ENCODE results near the gene BECN2.

BECN2 gene

GRCh38 chr1:241998412-241998921, 40.9 kb downstream of the BECN2 start:
- Histone ChIP-seq H3K36me3 (replicated peaks; ENCODE audit: low read depth, low read length) (no peaks in the 10 kb centered on the region), H3K4me2 (ENCODE audit: low read length) (peak overlapping the region; percentile 73), H2AFZ (ENCODE audit: low read depth, low read length) (peak overlapping the region; percentile 84), H3K27me3 (ENCODE audit: low read depth, low read length) (no peaks in the 10 kb centered on the region), H3K4me1 (ENCODE audit: low read length) (no peaks in the 10 kb centered on the region), H3K4me3 (ENCODE audit: low read length) (peak overlapping the region; percentile 73), H3K9ac (ENCODE audit: low read length) (no peak overlapping the region), H4K20me1 (ENCODE audit: insufficient read depth, low read length) (no peaks in the 10 kb centered on the region), H3K79me2 (ENCODE audit: low read length) (no peaks in the 10 kb centered on the region), H3K27ac (ENCODE audit: low read length) (no peak overlapping the region), H3K9me3 (ENCODE audit: insufficient read depth, low read length) (no peaks in the 10 kb centered on the region)
- no peak for TF ChIP-seq EZH2phosphoT487 (IDR thresholded peaks at IDR 0.05; ENCODE audit: low read depth)
- TF ChIP-seq, protein P1, sequence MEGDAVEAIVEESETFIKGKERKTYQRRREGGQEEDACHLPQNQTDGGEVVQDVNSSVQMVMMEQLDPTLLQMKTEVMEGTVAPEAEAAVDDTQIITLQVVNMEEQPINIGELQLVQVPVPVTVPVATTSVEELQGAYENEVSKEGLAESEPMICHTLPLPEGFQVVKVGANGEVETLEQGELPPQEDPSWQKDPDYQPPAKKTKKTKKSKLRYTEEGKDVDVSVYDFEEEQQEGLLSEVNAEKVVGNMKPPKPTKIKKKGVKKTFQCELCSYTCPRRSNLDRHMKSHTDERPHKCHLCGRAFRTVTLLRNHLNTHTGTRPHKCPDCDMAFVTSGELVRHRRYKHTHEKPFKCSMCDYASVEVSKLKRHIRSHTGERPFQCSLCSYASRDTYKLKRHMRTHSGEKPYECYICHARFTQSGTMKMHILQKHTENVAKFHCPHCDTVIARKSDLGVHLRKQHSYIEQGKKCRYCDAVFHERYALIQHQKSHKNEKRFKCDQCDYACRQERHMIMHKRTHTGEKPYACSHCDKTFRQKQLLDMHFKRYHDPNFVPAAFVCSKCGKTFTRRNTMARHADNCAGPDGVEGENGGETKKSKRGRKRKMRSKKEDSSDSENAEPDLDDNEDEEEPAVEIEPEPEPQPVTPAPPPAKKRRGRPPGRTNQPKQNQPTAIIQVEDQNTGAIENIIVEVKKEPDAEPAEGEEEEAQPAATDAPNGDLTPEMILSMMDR (IDR thresholded peaks at IDR 0.05; ENCODE audit: low read depth, low read length), result peak; percentile 94

DNA sequence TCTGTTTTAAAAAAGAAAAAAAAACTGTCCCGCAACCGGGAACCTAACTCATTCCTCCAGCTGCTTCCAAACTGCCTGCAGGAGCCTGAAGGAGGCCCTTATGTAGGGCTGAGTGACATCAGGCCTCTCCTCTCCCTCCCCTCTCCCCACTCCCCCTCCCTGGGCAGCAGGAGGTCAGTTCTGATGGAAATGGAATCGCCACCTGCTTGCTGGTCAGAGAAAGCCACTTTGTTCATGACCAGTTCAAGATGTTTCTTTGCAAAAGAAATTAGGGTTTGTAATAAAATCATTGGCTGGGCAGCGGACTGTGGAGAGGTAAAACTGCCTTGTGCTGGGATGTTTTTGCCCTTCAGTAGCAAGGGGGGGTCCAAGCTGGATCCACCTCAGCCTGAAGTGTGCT, 41.5 kb downstream of the BECN2 start, which contains the start of gene MAP1LC3C:
Gene MAP1LC3C, minus strand, starts transcription at position 73 of the 400 bp plus-strand sequence. CDS start 90 bp downstream, outside the sequence.
- Histone ChIP-seq H3K9me3 (ENCODE audit: insufficient read depth, low read length) (no peaks in the 10 kb centered on the region), H3K27me3 (ENCODE audit: low read depth, low read length) (no peaks in the 10 kb centered on the region), H3K36me3 (replicated peaks; ENCODE audit: low read depth, low read length) (no peaks in the 10 kb centered on the region), H3K79me2 (ENCODE audit: low read length) (no peaks in the 10 kb centered on the region), H2AFZ (ENCODE audit: low read depth, low read length) (peak within 1 kb of the TSS; percentile 84), H3K4me1 (ENCODE audit: low read length) (no peaks in the 10 kb centered on the region), H3K4me2 (ENCODE audit: low read length) (peak within 1 kb of the TSS; percentile 73), H3K9ac (ENCODE audit: low read length) (no peak within 1 kb of the TSS), H3K27ac (ENCODE audit: low read length) (no peak within 1 kb of the TSS), H4K20me1 (ENCODE audit: insufficient read depth, low read length) (no peaks in the 10 kb centered on the region), H3K4me3 (ENCODE audit: low read length) (peak within 1 kb of the TSS; percentile 73)
- TF ChIP-seq EZH2phosphoT487 (IDR thresholded peaks at IDR 0.05; ENCODE audit: low read depth), result no peak
- TF ChIP-seq, protein P1 (IDR thresholded peaks at IDR 0.05; ENCODE audit: low read depth, low read length), result no peak

- no peak overlapping the region for H3K27ac ChIP-seq (ENCODE audit: low read length)
- no peak overlapping the region for H3K4me2 ChIP-seq (ENCODE audit: low read length)
- H3K27me3 ChIP-seq (ENCODE audit: low read depth, low read length), result no peaks in the 10 kb centered on the region
- H3K79me2 ChIP-seq (ENCODE audit: low read length), result no peaks in the 10 kb centered on the region
- no peak overlapping the region for H3K4me3 ChIP-seq (ENCODE audit: low read length)
- H3K9ac ChIP-seq (ENCODE audit: low read length), result no peak overlapping the region
- H2AFZ ChIP-seq (ENCODE audit: low read depth, low read length), result no peak overlapping the region
- TF ChIP-seq EZH2phosphoT487 (IDR thresholded peaks at IDR 0.05; ENCODE audit: low read depth), result no peak
- TF ChIP-seq, protein P1 (IDR thresholded peaks at IDR 0.05; ENCODE audit: low read depth, low read length), result no peak
- no peaks in the 10 kb centered on the region for H3K36me3 ChIP-seq (replicated peaks; ENCODE audit: low read depth, low read length)
- no peaks in the 10 kb centered on the region for H3K4me1 ChIP-seq (ENCODE audit: low read length)
- H4K20me1 ChIP-seq (ENCODE audit: insufficient read depth, low read length), result no peaks in the 10 kb centered on the region
- no peaks in the 10 kb centered on the region for H3K9me3 ChIP-seq (ENCODE audit: insufficient read depth, low read length)
Observed at GRCh38 chr1:242000434-242000833, 42.9 kb downstream of the BECN2 start.

DNA sequence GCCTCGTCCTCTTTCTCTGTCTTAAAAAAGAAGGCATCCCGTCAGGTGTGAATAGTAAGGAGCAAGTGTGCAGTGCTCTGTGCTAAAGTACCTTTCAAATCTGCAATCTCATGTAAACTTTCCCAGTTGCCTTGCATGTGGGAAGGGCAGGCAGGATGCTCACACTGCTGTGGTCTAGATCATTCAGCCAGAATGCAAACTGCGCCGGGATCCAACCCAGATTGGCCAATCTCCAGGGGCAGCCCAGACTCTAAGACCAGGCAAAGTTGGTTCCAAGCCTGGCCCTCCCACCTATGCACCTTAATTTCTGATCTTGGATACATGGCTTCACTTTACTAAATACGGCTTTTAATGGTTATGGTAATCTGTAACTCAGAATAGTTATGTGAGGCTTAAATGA, 44.5 kb downstream of the BECN2 start:
- Histone ChIP-seq H3K4me2 (ENCODE audit: low read length) (no peak overlapping the region), H3K79me2 (ENCODE audit: low read length) (no peaks in the 10 kb centered on the region), H3K4me1 (ENCODE audit: low read length) (no peaks in the 10 kb centered on the region), H3K9ac (ENCODE audit: low read length) (no peak overlapping the region), H3K27ac (ENCODE audit: low read length) (no peak overlapping the region), H3K27me3 (ENCODE audit: low read depth, low read length) (0 out of 2 replicates have a peak, but pooled peaks cover 4% of the 10 kb centered on the region), H4K20me1 (ENCODE audit: insufficient read depth, low read length) (no peaks in the 10 kb centered on the region), H2AFZ (ENCODE audit: low read depth, low read length) (no peak overlapping the region), H3K36me3 (replicated peaks; ENCODE audit: low read depth, low read length) (no peaks in the 10 kb centered on the region), H3K4me3 (ENCODE audit: low read length) (no peak overlapping the region), H3K9me3 (ENCODE audit: insufficient read depth, low read length) (no peaks in the 10 kb centered on the region)
- TF ChIP-seq, protein P1 (IDR thresholded peaks at IDR 0.05; ENCODE audit: low read depth, low read length), result no peak
- no peak for TF ChIP-seq EZH2phosphoT487 (IDR thresholded peaks at IDR 0.05; ENCODE audit: low read depth)
